Hepatocyte (in vitro differentiated cells): ENCODE results near the gene WTAP.

Experiments used
- CTCF ChIP-seq: fragments of 200-600 bp; sonication (generic); IDR thresholded peaks from 2 replicates; pipeline ENCODE4 v1.5.1; 2016; ENCODE audit warnings: antibody characterized with exemption, mild to moderate bottlenecking; ENCODE audit not compliant: poor library complexity
- EZH2 ChIP-seq: fragments of 200-600 bp; sonication (generic); IDR thresholded peaks from 2 replicates; pipeline ENCODE4 v1.6.1; 2016; ENCODE audit warnings: antibody characterized with exemption, mild to moderate bottlenecking, borderline replicate concordance
- EZH2phosphoT487 ChIP-seq: fragments of 200-600 bp; sonication (generic); IDR thresholded peaks from one replicate; pipeline ENCODE4 v1.6.1; 2018; ENCODE audit warnings: antibody characterized with exemption, mild to moderate bottlenecking, low read depth, moderate library complexity; ENCODE audit not compliant: unreplicated experiment, severe bottlenecking

- no peak for TF ChIP-seq CTCF
- TF ChIP-seq EZH2: no peak
- no peak for TF ChIP-seq EZH2phosphoT487
Measured at GRCh38 chr6:159746759-159747158, 19.5 kb downstream of the WTAP start.
